AG04449 (cell line): ENCODE data around the gene PFN3.

ENCODE experiments used
- CTCF ChIA-PET: fragments of 350-600 bp; formaldehyde crosslinking; extraction: SDS; loops from one replicate; lab custom pipeline; 2021; ENCODE audit warnings: antibody characterized with exemption; lab: Yijun Ruan, JAX
- POLR2A ChIA-PET: fragments of 400-600, 350-600 bp; formaldehyde crosslinking; extraction: SDS; loops from one replicate; lab custom pipeline; 2020; ENCODE audit warnings: antibody characterized with exemption, inconsistent platforms; lab: Yijun Ruan, JAX
- DNase-seq: peaks from one replicate; pipeline ENCODE4 v3.0.0-alpha.2; 2010; ENCODE audit warnings: low read depth, low spot score
- H3K4me3 ChIP-seq: 2 replicates; pipeline ENCODE4 v1.5.1; 2011; ENCODE audit warnings: low read depth, mild to moderate bottlenecking, control low read depth, low read length
- CTCF ChIP-seq: IDR thresholded peaks from one replicate; pipeline ENCODE4 v1.5.1; 2011; ENCODE audit warnings: mild to moderate bottlenecking, moderate library complexity, low read length, control low read depth, inconsistent platforms; ENCODE audit not compliant: insufficient read depth; ENCODE audit errors: missing control alignments

PFN3 gene

GRCh38 chr5:177443144-177443983 is 42.9 kb upstream of the PFN3 start:
- POLR2A ChIA-PET = no interaction called here
- no peak for TF ChIP-seq CTCF
- no peak overlapping the region for H3K4me3 ChIP-seq
- CTCF ChIA-PET = interaction anchor here (0.6 to 21.1 kb wide), 8 partner anchors 12 to 330 kb away, joined by 3 to 412 read pairs (median 6); partner anchors contain the start of genes F12, GRK6 and PFN3
- no peak for DNase-seq

GRCh38 chr5:177442066-177442826 is 41.8 kb upstream of the PFN3 start:
- POLR2A ChIA-PET = no interaction called here
- no peak overlapping the region for H3K4me3 ChIP-seq
- CTCF ChIA-PET = interaction anchor here (1.2 to 21.1 kb wide), 6 partner anchors 13 to 73 kb away, joined by 3 to 412 read pairs (median 46); partner anchors contain the start of genes F12 and PFN3
- no peak for TF ChIP-seq CTCF
- DNase-seq = no peak

- DNase-seq = no peak
- CTCF ChIA-PET = interaction anchor here (0.7 to 21.1 kb wide), 9 partner anchors 10 to 72 kb away, joined by 3 to 412 read pairs (median 6); partner anchors contain the start of genes F12 and PFN3
- H3K4me3 ChIP-seq = no peak overlapping the region
- TF ChIP-seq CTCF = no peak
- POLR2A ChIA-PET = no interaction called here
These were observed 40.7 kb upstream of the PFN3 start for GRCh38 chr5:177440990-177441780.

GRCh38 chr5:177440211-177440989 is 39.9 kb upstream of the PFN3 start:
- POLR2A ChIA-PET = interaction anchor here (0.9 kb wide), 1 partner anchor 10 kb away, joined by 4 read pairs; no protein-coding TSS in a partner anchor
- H3K4me3 ChIP-seq = no peak overlapping the region
- no peak for DNase-seq
- TF ChIP-seq CTCF = no peak
- CTCF ChIA-PET = interaction anchor here (0.7 to 21.1 kb wide), 7 partner anchors 9 to 72 kb away, joined by 3 to 412 read pairs (median 6); partner anchors contain the start of genes F12 and PFN3

- CTCF ChIA-PET = interaction anchor here (0.7 to 21.1 kb wide), 10 partner anchors 12 to 326 kb away, joined by 3 to 412 read pairs (median 4); partner anchors contain the start of gene GRK6
- no peak for DNase-seq
- no peak for TF ChIP-seq CTCF
- POLR2A ChIA-PET = interaction anchor here (0.6 to 0.9 kb wide), 3 partner anchors 8 to 58 kb away, joined by 3 to 4 read pairs (median 4); partner anchors contain the start of gene PDLIM7
- no peak overlapping the region for H3K4me3 ChIP-seq
These were observed 39.1 kb upstream of the PFN3 start for GRCh38 chr5:177439518-177440053.
